RPMI8226 (cell line): ENCODE measurements around the gene HS2ST1.
"Not testable (repeated sequence)": the region's sequence is repeated elsewhere in the genome, so short reads cannot be mapped to it uniquely, and the experiment has no call there.

ENCODE experiments used
- DNase-seq: peaks from one replicate; pipeline ENCODE4 v3.0.0-alpha.2; 2015

Gene HS2ST1

DNA sequence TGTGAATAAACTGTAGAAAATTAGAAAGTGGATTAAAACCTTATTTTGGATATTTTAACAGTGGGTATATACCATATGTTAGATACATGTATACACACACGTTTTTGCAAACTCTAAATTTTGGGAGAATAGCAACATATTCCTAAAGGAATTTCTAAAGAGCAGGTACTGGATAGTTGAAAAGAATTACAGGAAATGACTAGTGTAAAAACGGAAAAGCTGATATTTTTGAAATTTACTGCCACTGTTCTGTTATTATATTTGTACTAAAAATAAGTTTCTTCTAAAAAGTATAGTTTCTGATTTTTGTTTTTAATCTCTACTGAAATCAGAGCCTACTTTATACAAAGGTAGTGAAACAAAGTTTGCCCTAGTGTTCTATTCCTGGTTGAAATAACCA is 114.1 kb downstream of the HS2ST1 start:
- no peak for DNase-seq

DNA sequence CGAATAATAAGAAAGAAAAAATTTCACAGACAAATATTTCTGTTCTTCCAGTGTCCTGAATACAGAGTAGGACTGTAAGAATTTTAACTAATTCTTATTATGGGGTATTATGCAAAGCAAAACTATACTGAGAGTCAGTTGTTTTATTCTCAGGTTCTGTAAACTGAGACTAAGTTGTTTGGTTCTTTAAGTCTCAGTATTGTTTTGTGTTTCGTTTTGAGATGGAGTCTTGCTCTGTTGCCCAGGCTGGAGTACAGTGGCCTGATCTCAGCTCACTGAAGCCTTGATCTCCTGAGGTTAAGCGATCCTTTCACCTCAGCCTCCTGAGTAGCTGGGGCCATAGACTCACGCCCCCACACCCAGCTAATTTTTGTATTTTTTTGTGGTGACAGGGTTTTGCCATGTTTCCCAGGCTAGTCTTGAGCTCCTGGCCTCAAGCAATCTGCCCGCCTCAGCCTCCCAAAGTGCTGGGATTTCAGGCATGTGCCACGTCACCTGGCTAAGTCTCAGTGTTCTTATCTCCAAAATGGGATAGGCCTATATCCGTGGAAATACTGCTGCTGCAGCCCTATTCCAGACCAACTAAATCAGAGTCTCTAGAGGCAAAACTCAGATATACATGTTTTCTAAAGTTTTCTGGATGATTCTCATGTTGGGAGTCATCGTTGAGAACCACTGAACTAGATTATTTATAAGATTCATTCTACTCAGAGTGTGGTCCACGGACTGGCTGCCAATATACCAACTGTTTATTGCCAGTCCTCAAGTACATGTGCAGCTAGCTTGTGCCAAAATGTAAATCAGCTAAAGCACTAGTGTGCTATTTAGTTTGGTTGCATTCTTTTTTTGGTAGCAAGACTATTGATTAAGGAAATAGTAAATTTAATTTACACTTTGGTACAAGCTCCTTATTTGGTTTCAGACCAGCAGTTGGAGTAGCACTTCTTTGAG is 116.6 kb downstream of the HS2ST1 start:
- DNase-seq = no peak

DNA sequence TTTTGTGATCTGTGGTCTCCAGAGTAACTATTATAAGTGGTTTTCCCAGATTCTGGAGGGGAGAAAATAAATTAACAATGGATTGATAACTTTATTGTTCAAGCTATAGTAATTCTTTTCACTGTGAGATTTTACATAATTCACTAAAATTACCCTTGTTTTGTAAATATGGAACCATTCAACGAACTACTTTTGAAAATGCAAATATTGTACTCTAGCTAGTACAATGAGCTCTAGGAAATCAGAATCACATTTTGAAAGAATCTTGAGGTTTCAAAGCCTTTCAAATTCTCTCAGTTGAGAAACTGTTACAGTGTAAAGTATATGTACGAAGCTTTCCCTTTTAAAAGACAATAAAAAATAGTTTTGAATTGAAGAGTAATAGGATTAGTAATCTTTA is 119.9 kb downstream of the HS2ST1 start:
- DNase-seq = no peak

GRCh38 chr1:87039096-87039495 is 124.7 kb downstream of the HS2ST1 start:
- DNase-seq = no peak

GRCh38 chr1:87042111-87042811 is 127.8 kb downstream of the HS2ST1 start:
- DNase-seq = no peak

DNA sequence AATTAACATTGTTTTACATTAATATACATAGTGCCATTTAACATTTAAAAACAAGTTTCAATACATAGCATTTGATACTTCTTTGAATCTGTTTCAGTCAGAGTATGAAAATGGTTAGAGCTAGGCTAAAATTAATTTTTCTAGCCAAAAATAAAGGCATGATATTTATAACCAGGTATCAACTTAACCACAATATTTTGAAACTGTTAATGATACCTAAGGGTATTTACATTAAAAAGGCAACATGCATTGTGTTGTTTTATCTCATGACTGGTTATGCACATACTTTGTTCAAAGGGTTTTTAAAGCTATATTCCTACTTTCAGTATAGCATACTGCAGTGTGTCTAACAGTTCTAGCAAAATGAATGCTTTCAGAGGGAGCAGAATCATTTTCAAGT is 130.0 kb downstream of the HS2ST1 start:
- no peak for DNase-seq

- no peak for DNase-seq
Observed at GRCh38 chr1:87044840-87045239, 130.4 kb downstream of the HS2ST1 start.

GRCh38 chr1:87045761-87046304 is 131.4 kb downstream of the HS2ST1 start:
- no peak for DNase-seq

DNA sequence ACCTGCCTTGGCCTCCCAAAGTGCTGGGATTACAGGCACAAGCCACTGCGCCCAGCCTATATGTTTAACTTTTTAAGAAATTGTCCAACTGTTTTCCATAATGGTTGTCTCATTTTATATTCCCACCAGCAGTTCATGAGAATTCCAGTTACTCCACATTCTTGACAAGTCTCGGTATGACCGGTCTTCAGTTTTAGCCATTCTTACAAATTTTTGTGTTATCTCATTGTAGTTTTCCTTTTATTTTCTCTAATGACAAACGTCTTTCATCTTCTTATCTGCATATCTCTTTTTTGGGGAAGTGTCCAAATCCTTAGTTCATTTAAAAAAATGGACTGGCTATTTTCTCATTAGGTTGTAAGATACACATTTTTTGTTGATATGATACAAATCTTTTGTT is 132.5 kb downstream of the HS2ST1 start:
- DNase-seq = no peak

DNA sequence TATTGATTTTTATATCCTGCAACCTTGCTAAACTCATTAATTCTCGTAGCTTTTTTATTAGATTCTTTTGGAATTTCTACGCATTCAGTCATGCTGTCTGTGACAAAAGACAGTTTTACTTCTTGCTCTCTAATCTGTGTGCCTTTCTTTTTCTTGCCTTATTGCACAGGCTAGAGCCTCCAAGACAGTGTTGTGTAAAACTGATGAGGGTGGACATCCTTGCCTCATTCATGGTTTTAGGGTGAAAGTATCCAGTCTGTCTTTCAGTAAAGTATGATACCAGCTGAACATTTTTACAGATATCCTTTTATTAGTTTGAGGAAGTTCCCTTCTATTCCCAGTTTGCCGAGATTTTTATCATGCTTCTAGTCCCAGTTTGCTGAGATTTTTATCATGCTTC is 133.8 kb downstream of the HS2ST1 start:
- no peak for DNase-seq

- DNase-seq = no peak
Observed at GRCh38 chr1:87051965-87052364, 137.5 kb downstream of the HS2ST1 start.

GRCh38 chr1:87052400-87052799 is 138.0 kb downstream of the HS2ST1 start:
- no peak for DNase-seq

- no peak for DNase-seq
Observed at GRCh38 chr1:87052961-87053360, 138.5 kb downstream of the HS2ST1 start.

DNA sequence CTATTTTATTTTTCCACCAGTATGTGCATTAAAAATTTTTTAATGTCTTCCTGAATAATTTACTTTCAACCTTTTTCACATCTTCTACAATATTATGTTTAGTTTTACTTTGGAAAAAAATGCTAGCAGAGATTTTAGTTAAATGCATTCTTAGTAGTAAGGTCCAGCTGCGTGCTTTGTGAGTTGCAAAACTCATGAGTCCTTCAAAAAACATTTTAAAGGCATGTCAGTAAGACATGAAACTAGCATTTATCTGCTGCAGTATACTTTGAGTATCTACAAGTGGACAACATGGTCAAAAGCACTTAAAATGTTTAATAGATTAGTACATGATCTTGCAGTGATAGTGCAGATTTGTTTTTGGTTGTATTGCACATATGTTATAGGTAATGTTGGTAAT is 139.0 kb downstream of the HS2ST1 start:
- no peak for DNase-seq

DNA sequence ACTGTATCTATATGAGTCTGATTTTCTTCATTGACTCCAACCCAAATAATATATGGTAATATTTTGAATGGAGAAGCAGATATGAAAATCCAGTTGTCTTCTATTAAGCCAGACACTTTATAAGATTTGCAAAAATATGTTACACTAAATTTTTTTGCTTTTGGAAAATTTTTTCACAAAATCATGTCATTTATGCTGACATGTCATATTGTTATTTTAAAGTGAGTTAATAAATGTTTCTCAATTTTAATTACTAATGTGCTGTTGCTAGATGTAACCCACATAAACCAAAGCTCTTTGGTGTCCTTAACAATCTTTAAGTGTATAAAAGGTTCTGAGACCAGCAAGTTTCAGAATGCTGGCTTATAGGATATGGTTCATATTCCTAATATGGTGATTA is 142.5 kb downstream of the HS2ST1 start:
- DNase-seq = no peak

GRCh38 chr1:87058343-87058649 is 143.9 kb downstream of the HS2ST1 start:
- DNase-seq = no peak

DNA sequence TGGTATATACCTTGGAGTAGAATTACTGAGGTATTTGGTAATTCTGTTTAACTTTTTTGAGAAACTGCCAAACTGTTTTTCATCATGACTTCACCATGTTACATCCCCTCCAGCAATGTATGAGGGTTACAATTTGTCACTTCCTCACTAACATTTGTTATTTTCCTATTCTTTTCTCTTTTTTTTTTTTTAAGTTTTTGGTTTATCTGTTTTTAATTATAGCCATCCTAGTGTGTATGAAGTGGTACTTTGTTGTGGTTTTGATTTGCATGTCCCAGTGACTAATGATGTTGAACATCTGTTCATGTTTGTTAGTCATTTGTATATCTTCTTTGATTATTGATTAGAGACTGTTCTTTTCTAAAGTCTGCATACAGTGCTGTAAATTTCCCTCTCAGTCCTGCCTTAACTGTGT is 147.3 kb downstream of the HS2ST1 start:
- DNase-seq = no peak

- no peak for DNase-seq
Observed at GRCh38 chr1:87062687-87063086, 148.3 kb downstream of the HS2ST1 start.

DNA sequence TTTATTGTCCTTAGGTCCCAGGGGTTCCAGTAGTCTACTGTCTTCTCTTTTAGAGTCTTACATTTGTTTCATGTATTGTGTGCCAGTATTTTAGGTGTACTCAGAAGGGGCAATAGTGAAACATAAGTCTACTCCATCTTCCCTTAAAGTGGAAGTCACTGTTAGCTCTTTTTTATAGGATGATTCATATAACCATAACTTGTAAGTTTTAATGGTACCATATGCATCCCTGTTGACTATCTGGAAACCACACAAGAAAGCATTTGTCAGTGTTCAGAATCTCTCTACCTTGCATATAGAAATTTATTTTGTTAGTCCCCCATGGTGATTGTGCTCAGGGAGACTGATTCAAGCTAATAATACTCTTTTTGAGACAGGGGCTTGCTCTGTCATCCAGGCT is 149.9 kb downstream of the HS2ST1 start:
- no peak for DNase-seq

GRCh38 chr1:87064986-87065385 is 150.6 kb downstream of the HS2ST1 start:
- no peak for DNase-seq

GRCh38 chr1:87066708-87067107 is 152.3 kb downstream of the HS2ST1 start:
- DNase-seq = not testable (repeated sequence)

DNA sequence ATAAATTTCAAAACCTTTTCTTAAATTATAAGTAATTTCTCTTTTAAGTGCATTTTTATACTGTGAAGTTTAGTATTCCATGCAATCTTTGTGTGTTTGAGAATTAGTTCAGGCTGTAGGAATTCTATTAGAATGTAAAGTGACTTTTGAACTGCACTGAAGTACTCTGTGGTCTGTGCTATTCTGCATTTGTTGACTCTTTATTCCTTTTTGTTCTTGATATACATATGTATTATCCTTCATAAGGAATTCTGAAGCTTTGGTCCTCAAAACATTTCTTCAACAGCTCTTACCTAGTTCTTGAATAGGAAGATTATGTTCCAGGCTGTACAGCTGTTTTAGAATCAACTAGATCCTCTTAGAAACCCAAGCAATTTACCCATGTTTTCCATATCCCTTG is 158.0 kb downstream of the HS2ST1 start:
- no peak for DNase-seq

GRCh38 chr1:87072904-87073303 is 158.5 kb downstream of the HS2ST1 start:
- no peak for DNase-seq
